Stimulated activated CD4-positive, alpha-beta T cell treated with anti-CD3 and anti-CD28 coated beads, Interleukin-1b, Interleukin-23, amount 100 ng/mL, for 1 hour (primary cell): ENCODE measurements around the gene LILRB5.
"Not testable (repeated sequence)": the region's sequence is repeated elsewhere in the genome, so short reads cannot be mapped to it uniquely, and the experiment has no call there.

Experiments
- DNase-seq, 2 donors: peaks; one replicate each; pipeline ENCODE4 v3.0.0-alpha.2; 2020; ENCODE audit warnings: low read depth in 2 of 2

The LILRB5 gene

GRCh38 chr19:54211235-54211634, 45.8 kb downstream of the LILRB5 start:
- no peak for DNase-seq

GRCh38 chr19:54209811-54210494, 47.1 kb downstream of the LILRB5 start:
- no peak for DNase-seq

- DNase-seq = no peak
Measured at GRCh38 chr19:54209058-54209810, 47.8 kb downstream of the LILRB5 start.

- no peak for DNase-seq
Measured at GRCh38 chr19:54208784-54209057, 48.4 kb downstream of the LILRB5 start.

GRCh38 chr19:54207983-54208783, 48.9 kb downstream of the LILRB5 start:
- no peak for DNase-seq

GRCh38 chr19:54207676-54207982, 49.4 kb downstream of the LILRB5 start:
- no peak for DNase-seq

GRCh38 chr19:54207193-54207592, 49.9 kb downstream of the LILRB5 start:
- not testable (repeated sequence) for DNase-seq

- no peak for DNase-seq
Measured at GRCh38 chr19:54206831-54207177, 50.3 kb downstream of the LILRB5 start.

- DNase-seq = no peak
Measured at GRCh38 chr19:54206030-54206830, 50.8 kb downstream of the LILRB5 start.

DNA sequence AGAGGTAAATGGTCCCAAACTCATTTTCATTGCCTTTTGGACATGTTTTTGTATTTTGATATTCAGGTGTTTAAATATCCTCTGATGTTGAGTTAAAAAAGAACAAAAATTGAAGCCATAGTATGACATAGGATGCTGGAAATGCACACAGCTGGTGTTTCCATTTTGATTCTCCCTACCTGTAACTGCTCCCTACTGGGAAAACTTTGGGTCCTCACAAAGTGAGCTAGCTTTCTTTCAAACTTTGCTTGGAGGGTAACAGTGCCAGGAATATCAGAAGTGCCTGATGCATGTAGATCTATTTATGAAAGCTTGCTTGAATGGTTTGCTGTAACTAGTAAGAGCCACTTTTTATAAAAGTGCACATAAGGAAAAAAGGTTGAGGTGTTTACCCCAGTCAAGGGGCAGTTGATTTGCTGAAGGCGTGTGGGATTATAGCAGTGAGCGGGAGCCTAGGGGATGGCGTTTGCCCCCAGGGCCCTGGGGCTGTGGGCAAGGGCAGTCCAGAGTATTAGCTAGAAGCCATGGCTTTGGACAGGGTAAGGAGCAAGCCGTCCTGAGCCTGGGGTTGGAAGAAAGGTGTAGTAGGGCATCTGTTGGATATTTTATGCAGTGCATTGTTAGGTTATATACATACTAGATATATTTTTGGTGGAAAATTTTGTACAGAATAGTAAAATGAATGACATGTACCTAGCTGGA, 52.2 kb downstream of the LILRB5 start:
- DNase-seq = no peak

DNA sequence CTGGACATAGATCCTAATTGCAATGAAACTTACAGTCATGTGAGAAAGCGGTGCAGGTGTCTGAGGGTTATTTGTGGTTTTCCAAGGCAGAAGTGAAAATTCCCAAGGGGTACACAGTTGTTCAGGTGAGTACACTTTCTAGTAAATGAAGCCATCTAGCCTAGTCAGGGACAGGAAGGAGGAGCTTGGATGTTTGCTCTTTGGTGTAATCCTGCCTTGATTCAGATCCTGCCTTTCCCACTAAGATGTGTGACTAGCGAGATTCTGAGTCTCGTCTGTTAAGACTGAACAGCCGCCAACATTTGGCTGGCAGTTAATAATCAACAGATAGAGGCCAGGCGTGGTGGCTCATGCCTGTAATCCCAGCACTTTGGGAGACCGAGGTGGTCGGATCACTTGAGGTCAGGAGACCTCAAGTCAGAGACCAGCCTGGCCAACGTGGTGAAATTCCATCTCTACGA, 53.9 kb downstream of the LILRB5 start:
- no peak for DNase-seq

DNA sequence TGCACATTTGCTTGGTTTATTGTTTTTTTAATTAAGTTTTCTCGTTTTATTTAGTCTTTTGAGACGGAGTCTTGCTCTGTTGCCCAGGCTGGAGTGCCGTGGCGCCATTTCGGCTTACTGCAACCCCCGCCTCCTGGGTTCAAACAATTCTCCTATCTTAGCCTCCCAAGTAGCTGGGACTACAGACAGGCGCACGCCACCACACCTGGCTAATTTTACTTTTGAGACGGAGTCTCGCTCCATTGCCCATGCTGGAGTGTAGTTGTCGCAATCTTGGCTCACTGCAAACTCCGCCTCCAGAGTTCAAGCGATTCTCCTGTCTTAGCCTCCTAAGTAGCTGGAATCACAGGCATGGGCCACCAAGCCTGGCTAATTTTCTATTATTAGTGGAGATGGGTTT, 55.1 kb downstream of the LILRB5 start:
- DNase-seq = no peak

DNA sequence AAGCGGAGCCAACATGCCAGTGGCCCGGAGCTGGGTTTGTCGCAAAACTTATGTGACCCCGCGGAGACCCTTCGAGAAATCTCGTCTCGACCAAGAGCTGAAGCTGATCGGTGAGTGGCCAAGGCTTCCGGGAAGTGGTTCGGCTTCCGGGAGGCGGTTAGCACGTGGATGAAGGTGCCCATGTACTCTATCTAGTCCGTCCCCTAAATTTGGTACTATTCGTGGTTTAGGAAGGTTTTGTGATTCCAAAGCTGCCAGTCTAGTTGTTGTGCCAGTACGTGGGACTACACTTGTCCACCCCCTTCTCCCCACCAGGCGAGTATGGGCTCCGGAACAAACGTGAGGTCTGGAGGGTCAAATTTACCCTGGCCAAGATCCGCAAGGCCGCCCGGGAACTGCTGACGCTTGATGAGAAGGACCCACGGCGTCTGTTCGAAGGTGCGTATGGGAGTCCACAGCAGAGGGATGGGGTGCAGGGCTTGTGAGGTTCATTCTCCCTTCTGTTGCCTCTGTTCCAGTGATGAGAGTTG, 55.8 kb downstream of the LILRB5 start:
- no peak for DNase-seq
